ENCODE results near the gene PRXL2C. TPM values are rescaled to one million over a fixed set of nuclear protein-coding genes. Genes with fewer than 3 reads are reported as not detected.

Gene PRXL2C
- total and polyA plus RNA-seq, 2 of the 8 experiments (the other 6 are each of a cell fraction or from before 2014, with no cell fraction given) = 2.8 to 7.3 TPM

- TF ChIP-seq TAF7 (optimal IDR thresholded peaks at IDR 0.05; ENCODE audit: borderline replicate concordance, low read depth, low read length) (peak; percentile 73), TBP (IDR thresholded peaks at IDR 0.05; ENCODE audit: low read depth, low read length) (peak; percentile 85), CHD1 (IDR thresholded peaks at IDR 0.05; ENCODE audit: low read depth, low read length) (no peak), POLR2A (IDR thresholded peaks at IDR 0.05; ENCODE audit: control extremely low read depth in 1 of 2, low read depth in 2 of 2, low read length in 2 of 2) (peak in 1 of 2 experiments; percentile 83; a peak in 2 of 3 replicates), HDAC2 (IDR thresholded peaks at IDR 0.05; ENCODE audit: borderline replicate concordance in 1 of 2, low read depth in 2 of 2, low read length in 2 of 2) (no peak), YY1 (IDR thresholded peaks at IDR 0.05; ENCODE audit: low read depth, low read length) (0 out of 2 replicates have a peak, but pooled peaks have one; percentile 16), SP4 (IDR thresholded peaks at IDR 0.05; ENCODE audit: low read length) (0 out of 2 replicates have a peak, but pooled peaks have one; percentile 23)
These were observed 31.7 kb upstream of the PRXL2C start (continued) for GRCh38 chr9:96686638-96687335.
